GM19468 (cell line): ENCODE measurements around the gene KITLG.
A peak's percentile ranks its signal among the peaks of the same experiment; 100 is the strongest.
"Not testable (repeated sequence)": the region's sequence is repeated elsewhere in the genome, so short reads cannot be mapped to it uniquely, and the experiment has no call there.

ENCODE experiments used
- ATAC-seq: cut with Tn5 transposase; IDR thresholded peaks from one replicate; pipeline ENCODE4 v1.9.1; 2021; ENCODE audit warnings: mild to moderate bottlenecking, moderate library complexity, moderate number of reproducible peaks; ENCODE audit not compliant: unreplicated experiment; ENCODE audit errors: extremely low read depth

The KITLG gene, protein sequence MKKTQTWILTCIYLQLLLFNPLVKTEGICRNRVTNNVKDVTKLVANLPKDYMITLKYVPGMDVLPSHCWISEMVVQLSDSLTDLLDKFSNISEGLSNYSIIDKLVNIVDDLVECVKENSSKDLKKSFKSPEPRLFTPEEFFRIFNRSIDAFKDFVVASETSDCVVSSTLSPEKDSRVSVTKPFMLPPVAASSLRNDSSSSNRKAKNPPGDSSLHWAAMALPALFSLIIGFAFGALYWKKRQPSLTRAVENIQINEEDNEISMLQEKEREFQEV

GRCh38 chr12:88580051-88580871 lies at the start of gene KITLG:
TSS of gene KITLG (minus strand) at chr12:88580471. CDS start at chr12:88580278, 193 bp downstream.
- ATAC-seq: peak; percentile 37

DNA sequence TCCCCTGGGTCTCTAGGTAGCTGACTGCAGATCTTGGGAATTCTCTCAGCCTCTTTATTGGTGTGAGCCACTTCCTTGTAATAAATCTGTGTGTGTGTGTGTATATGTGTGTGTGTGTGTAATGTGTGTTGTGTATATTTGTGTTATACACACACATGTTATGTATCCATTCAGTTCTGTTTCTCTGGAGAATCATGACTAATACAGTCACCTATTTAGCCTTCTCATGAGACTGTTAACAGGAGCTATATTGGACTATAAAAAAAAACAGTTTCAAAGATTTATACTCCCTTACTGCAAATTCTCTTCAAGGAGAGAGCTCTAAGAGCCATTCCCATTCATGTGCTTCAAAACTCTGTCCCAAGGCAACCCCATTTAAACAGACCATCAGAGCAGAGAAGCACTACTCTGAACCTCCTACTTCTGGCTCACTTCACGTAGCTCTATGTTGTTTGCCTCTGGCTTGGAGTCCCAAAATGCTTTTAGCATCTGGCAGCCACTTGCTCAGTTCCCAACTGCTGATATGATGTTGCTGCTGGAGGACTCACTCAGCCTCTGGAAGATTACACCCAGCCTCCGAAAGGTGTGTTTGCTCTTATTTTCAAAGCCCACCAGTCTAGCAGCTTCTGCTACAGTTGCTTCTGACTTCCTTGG lies 48.7 kb upstream of the KITLG start:
- ATAC-seq: no peak

DNA sequence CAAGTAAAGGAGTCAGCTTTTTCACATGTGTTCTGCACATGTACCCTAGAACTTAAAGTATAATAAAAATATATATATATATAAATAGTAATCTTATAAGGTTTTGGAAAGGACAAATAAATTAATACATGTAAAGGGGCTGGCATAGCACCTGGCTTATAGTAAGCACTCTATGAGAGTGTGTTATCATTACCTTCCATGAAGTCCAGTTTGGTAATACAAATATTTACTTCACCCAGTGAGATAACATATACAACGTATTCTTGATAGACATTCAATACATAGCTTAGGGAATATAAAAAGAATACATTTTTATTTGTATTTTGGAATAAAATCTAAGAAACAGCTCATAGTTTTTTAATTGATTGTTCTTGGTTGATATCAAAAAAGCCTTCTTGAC lies 47.8 kb upstream of the KITLG start:
- not testable (repeated sequence) for ATAC-seq

DNA sequence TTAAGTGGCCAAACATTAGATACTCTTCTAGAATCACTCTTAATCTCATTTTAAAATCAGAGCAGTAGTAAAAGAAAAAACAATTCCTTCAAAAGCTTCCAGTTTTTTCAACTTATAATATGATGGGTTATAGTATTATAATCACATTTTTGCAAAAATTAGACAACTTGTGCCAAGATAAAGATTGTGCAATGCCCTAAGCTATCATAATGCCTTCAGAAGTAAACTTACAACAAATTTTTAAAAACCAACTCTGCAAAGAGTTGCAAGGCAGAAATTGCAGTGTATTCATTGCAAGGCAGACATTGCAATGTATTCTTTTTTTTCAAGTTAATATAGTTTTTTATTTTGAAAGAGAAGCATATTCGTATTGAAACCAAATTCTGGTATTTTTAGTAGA lies 47.2 kb upstream of the KITLG start:
- no peak for ATAC-seq

DNA sequence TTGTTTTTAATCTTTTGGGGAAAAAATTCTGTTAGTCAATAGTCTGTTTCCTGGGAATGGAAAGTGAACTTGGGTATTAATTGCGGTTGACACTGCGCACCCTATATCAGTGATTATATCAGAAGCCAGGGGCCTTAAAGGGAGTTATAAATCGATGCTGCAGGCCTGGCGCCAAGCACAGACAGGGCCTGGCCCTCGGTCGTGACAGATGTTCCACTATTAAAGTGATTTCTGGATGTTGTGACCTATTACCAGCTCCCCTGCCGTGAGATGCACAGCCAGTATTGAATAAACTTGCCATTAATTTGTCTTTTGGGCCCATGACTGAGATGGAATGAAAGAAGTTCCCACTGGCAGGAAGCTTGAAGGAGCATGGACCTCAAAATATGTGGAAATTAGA lies 45.1 kb upstream of the KITLG start:
- no peak for ATAC-seq

GRCh38 chr12:88624911-88625310 lies 44.6 kb upstream of the KITLG start:
- ATAC-seq: no peak

DNA sequence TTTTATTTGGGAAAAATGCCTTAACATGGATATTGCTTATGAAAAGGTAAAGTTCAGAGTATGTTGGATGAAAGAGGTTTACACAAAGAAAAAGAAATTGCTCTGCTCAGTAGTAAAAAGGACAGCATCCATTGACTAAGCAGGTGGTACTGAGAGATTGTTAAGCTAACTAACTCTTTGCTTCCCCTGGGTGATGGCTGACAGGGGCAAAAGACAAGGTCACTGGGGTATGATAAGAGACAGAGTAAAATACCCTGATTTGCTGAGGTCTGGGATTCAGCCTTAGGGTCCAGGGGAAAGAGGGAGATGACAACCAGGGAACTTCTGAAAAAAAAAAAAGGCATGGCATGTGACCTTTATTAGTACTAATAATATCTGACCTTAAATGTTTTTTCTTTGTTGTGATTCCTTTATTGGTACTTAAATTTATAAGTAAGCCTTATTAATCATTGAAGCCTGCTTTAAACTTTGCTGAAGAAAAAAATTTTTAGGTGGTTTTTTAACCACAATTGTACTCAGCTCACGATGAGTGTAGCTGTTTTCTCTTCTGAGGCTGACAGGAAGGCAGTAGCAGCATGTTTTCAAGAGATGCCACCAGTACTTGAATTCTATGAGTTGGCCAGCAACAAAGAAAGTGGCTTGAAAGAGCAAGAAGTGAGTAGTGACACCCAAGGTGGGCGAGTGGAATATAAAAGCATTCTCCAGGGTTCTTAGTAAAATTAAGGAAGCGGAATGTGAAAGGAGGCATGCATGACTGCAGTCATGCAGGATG lies 43.7 kb upstream of the KITLG start:
- ATAC-seq: no peak

DNA sequence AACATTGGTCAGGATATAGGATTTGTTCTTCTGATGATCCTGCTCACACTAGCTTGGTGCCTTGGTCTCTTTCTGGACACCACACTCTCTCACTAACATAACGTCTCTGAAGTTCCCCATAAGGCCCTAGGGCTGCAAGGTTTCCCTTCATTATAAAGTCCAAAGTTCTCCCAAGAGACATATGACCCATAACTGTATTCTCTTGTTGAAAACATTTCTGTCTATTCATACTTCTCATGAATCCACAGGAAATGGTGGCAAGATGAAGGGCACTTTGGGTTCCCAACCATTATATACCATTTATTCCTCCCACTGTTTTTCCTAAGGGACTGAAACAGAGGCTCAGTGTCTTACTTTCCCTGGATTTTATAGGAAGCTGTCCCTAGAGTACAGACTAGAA lies 37.1 kb upstream of the KITLG start:
- ATAC-seq: no peak

DNA sequence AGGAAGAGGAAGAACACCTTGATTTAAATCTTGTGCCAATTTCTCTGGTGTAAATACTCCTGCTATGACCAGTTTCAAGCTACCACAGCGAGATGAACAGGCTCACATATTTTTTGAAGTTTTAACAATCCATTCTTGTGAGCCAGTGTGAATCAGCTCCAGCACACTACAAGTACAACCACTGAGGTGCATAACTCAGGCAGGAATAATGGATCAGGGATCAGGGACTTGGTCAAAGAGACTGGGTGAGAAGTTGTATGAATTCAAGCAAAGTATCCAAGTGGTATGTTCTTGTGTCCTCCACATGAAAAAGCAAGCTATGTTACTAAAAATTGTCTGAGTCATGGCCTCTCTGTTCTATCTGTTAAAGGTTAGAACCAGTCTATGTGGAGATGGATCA lies 35.2 kb upstream of the KITLG start:
- no peak for ATAC-seq

- ATAC-seq: no peak
Measured at GRCh38 chr12:88604646-88605045, 24.4 kb upstream of the KITLG start.

DNA sequence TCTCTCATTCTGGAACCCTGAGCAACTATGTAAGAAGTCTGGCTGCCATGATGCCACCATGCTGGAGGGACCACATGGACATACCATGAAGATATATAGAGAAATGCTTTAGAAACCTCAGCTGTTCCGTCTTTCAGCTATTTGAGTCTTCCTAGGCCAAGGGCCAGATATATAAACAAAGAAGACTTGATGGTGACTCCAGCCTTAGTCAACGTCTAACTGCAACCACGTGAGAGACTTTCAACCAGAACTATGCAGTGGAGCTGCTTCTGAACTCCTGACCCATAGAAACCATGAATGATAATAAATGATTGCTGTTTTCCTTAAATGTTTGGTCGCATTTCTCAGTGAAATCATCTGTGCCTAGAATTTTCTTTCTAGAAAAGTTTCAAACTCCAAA lies 20.0 kb upstream of the KITLG start:
- no peak for ATAC-seq

- ATAC-seq: no peak
Measured at GRCh38 chr12:88597365-88597764, 17.1 kb upstream of the KITLG start.

DNA sequence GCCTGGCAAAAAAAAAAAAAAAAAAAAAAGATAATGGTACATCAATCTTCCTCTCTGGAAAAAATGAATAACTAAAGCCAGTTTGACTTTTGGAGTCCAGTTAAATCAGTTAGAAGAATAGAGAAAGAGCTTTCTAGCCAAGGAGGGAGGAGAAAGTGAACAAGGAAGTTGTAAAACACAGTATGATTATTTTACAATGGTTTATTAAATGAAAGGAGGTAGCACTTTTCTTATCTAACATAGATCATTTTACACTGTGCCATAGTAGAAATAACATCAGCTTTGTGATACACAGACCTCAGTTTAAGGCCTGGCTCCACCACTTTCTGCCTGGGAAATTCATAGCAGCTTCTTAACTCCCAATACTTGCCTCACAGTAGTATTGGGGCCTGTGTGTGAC lies 15.4 kb upstream of the KITLG start:
- ATAC-seq: no peak

GRCh38 chr12:88594780-88595179 lies 14.5 kb upstream of the KITLG start:
- ATAC-seq: no peak

DNA sequence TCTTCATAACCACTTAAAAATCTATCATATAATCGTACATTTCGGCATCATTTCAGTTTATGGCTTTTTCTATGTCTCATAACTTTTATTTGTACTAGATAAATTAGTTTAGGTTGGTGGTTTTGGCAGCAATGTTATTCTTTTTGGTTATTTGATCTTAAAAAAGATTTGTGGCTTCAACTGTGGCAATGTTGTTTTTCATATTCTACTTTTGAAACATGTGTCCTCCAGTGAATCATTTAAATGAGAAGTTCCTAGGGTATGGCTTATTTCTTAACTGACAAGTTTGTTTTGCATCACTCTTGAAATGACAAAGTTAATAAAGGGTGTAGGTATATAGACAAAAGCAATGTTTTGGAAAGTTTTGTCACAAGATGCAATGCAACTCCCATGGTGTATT lies 11.1 kb upstream of the KITLG start:
- ATAC-seq: no peak

DNA sequence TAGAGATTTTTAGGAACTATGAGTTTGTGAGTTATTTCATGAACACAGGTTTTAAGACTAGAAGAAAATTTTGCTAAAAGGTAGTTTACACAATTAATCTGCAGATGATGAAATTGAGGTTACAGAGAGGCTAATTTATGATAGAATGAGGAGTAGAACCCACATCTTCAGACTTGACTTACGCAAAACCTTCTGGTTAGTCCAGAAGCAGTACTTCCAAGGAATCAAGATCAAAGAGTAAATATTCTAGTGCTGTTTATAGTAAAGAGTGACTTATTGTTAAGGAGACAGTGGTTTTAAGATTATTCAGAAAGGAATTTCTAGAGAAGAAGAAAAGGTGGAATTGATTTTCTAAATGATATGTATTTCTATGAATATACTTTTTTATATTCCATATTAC lies 10.6 kb upstream of the KITLG start:
- ATAC-seq: no peak

- ATAC-seq: no peak
Measured at GRCh38 chr12:88585077-88585476, 4.8 kb upstream of the KITLG start.

DNA sequence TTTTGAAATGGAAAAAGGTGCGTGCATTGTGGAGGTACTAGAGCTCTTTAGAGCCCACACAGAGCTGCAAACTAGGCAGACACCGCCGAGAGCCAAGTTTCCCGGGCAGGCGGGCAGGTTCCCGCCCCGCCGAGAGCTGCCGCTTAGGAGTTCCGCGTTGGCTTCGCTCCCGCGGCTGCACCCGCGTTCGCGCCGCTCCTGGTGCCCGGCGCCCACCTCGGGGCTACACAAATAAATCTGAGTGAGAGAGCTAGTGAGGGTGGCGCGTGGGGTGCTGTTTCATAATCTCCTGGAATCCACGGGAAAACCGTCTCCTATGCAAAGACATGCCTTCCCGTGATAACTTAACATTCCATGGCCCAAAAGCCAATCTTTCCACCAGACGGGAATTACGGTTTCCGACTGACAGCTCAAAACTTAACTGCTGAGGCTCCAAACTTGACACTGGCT lies 645 bp downstream of the KITLG start:
- ATAC-seq: no peak

DNA sequence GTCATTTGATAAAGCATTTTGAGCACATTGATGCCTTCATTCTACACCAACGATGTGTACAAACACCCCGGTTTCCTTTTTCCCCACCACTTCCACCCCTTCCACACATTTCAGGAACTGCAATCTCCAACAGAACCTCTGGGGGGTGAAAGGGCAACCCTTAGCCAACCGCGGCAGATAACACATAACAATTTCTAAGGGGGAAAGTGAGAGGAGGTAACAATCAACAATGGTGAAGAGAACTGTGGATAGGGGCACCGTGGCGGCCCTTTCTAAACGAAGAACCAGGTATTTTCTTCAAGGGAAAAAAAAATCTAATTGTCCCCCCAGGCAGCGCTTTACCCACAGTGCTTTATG lies 1.1 kb downstream of the KITLG start:
- ATAC-seq: no peak

- no peak for ATAC-seq
Measured at GRCh38 chr12:88578276-88579160, 1.8 kb downstream of the KITLG start.
